ENCODE measurements around the gene ARHGEF1.

GRCh38 chr19:41908724-41909464 is 25.9 kb downstream of the ARHGEF1 start:
- TF ChIP-seq POLR2A (IDR thresholded peaks at IDR 0.05), result no peak
- TF ChIP-seq CTCF (IDR thresholded peaks at IDR 0.05), result no peak

Measured in heart left ventricle (tissue), 13 donors.